Esophagus muscularis mucosa (tissue), 4 donors: ENCODE results near the gene KIAA0040. TPM values are rescaled to one million over a fixed set of nuclear protein-coding genes. Genes with fewer than 3 reads are reported as not detected.

Experiments used
- DNase-seq: peaks from one replicate; pipeline ENCODE4 v3.0.0-alpha.2; 2017; ENCODE audit errors: extremely low spot score
- H3K27ac ChIP-seq, 4 donors: fragments of 200-600 bp; sonication (generic); replicated peaks in 1 of 4; 1 replicate in 3 of 4; 2 replicates in 1 of 4; pipeline ENCODE4 v1.5.1; 2016 to 2019; ENCODE audit warnings: mild to moderate bottlenecking in 1 of 4
- H3K27me3 ChIP-seq, 4 donors: fragments of 200-600 bp; sonication (generic); one replicate each; pipeline versions ENCODE4 v1.5.1 to v1.6.0; 2016 to 2019
- H3K36me3 ChIP-seq, 4 donors: fragments of 200-600 bp; sonication (generic); one replicate each; pipeline ENCODE4 v1.5.1; 2016 to 2019
- H3K4me1 ChIP-seq, 4 donors: fragments of 200-600 bp; sonication (generic); one replicate each; pipeline ENCODE4 v1.5.1; 2016 to 2019
- H3K4me3 ChIP-seq, 4 donors: fragments of 200-600 bp; sonication (generic); 1 replicate in 2 of 4; 2 replicates in 2 of 4; pipeline ENCODE4 v1.5.1; 2016 to 2019; ENCODE audit warnings: mild to moderate bottlenecking in 4 of 4, moderate library complexity in 1 of 4
- H3K9me3 ChIP-seq, 4 donors: fragments of 200-600 bp; sonication (generic); 1 replicate in 3 of 4; 2 replicates in 1 of 4; pipeline ENCODE4 v1.5.1; 2016 to 2019
- EP300 ChIP-seq: sonication (generic); formaldehyde crosslinking; IDR thresholded peaks from one replicate; pipeline ENCODE4 v1.6.1; 2017; ENCODE audit warnings: antibody characterized with exemption
- POLR2A ChIP-seq: fragments of 450-650 bp; IDR thresholded peaks from one replicate; pipeline ENCODE4 v1.6.1; 2017; ENCODE audit warnings: antibody characterized with exemption, moderate library complexity, mild to moderate bottlenecking, low read depth
- POLR2AphosphoS5 ChIP-seq, 2 donors: sonication (generic); formaldehyde crosslinking; IDR thresholded peaks; one replicate each; pipeline ENCODE4 v1.6.1; 2017; ENCODE audit warnings: antibody characterized with exemption in 2 of 2
- WGBS: methylation state at CpG from one replicate; pipeline ENCODE4 v1.1.5; 2018; 5-methylcytosine and 5-hydroxymethylcytosine counted together
- intact Hi-C: fragments of 100-400 bp; cut with DNase I; formaldehyde crosslinking; loops from one replicate; pipeline ENCODE4 v1.15.1; 2023
- total RNA-seq, 4 donors: library from RNA; depleted of rRNA; stranded (reverse); fragments of >200 nt; gene quantifications; one replicate each; pipeline versions ENCODE4 v1.1.0 to v1.2.1, GENCODE V29; 2016
- TF ChIP-seq, protein P1 (sequence below), 3 experiments: fragments of 200-600 bp in 2 of 3; fragments of 450-650 bp in 1 of 3; sonication (generic) in 2 of 3; IDR thresholded peaks; one replicate each; pipeline ENCODE4 v1.5.1; 2017 to 2019; ENCODE audit warnings: antibody characterized with exemption in 3 of 3, mild to moderate bottlenecking in 2 of 3, moderate library complexity in 1 of 3

Gene KIAA0040
- total RNA-seq, 4 donors from 2014 or later: 37.0 to 109 (median 45.1) TPM

DNA sequence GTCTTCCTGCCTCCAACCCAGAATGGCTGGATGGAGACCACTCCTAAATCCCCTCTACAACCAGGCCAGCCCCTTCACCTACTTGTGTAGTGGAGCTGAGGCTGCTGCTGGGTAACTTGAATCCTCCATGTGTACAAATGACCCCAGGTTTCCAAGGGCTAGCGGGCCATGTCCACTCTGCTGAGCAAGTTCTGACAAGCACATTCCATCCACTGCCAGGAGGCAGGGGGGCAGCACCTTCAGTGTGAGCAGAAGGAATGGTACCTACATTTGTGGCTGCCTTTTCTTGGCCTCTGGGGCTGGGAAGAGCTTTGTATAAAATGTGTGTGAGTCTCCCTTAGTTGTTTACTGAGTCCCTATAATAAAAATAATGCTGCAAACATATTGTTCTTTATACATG is 14.5 kb downstream of the KIAA0040 start:
- H3K27ac ChIP-seq: no peak overlapping the region
- WGBS: 100% methylated on average over 1 of the region's 1 CpG
- H3K4me3 ChIP-seq: no peak overlapping the region
- TF ChIP-seq POLR2AphosphoS5 (IDR thresholded peaks at IDR 0.05): no peak
- TF ChIP-seq, protein P1, sequence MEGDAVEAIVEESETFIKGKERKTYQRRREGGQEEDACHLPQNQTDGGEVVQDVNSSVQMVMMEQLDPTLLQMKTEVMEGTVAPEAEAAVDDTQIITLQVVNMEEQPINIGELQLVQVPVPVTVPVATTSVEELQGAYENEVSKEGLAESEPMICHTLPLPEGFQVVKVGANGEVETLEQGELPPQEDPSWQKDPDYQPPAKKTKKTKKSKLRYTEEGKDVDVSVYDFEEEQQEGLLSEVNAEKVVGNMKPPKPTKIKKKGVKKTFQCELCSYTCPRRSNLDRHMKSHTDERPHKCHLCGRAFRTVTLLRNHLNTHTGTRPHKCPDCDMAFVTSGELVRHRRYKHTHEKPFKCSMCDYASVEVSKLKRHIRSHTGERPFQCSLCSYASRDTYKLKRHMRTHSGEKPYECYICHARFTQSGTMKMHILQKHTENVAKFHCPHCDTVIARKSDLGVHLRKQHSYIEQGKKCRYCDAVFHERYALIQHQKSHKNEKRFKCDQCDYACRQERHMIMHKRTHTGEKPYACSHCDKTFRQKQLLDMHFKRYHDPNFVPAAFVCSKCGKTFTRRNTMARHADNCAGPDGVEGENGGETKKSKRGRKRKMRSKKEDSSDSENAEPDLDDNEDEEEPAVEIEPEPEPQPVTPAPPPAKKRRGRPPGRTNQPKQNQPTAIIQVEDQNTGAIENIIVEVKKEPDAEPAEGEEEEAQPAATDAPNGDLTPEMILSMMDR (IDR thresholded peaks at IDR 0.05): no peak
- TF ChIP-seq EP300: no peak
- no peak for TF ChIP-seq POLR2A
- H3K36me3 ChIP-seq: peaks cover 0 to 43% (median 21%) of the 10 kb centered on the region in 4 donors
- no peak for DNase-seq
- H3K27me3 ChIP-seq: no peaks in the 10 kb centered on the region
- H3K4me1 ChIP-seq: peaks cover 7 to 25% (median 19%) of the 10 kb centered on the region in 4 donors
- H3K9me3 ChIP-seq: no peaks in the 10 kb centered on the region
- intact Hi-C loops: no loop called here

DNA sequence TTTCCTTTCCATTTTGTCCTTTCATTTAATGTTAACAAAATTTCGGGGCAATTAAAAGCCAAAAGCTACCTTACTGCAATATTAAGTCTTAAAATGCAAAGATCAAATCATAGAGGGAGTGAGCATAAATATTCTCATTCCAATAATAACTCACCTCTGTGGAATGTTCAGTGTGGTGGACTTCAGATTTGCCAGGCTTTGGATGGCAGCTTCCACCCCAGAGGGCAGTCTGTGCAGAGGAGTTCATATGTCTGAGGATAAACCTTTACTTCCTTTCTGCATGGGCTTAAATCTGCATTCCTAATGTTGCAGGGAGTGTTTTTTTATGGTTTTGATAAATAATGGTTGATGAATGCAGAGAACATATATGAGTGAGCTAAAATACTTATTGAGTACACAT is 16.3 kb downstream of the KIAA0040 start:
- Histone ChIP-seq H3K36me3 (peaks cover 0 to 54% (median 23%) of the 10 kb centered on the region in 4 donors), H3K27me3 (no peaks in the 10 kb centered on the region), H3K4me1 (peaks cover 11 to 25% (median 16%) of the 10 kb centered on the region in 4 donors), H3K4me3 (no peak overlapping the region), H3K9me3 (no peaks in the 10 kb centered on the region), H3K27ac (no peak overlapping the region)
- intact Hi-C loops: no loop called here
- DNase-seq: no peak
- 88% methylated on average over 1 of the region's 1 CpG for WGBS
- TF ChIP-seq POLR2AphosphoS5 (IDR thresholded peaks at IDR 0.05): no peak
- TF ChIP-seq, protein P1 (IDR thresholded peaks at IDR 0.05): no peak
- TF ChIP-seq EP300: no peak
- no peak for TF ChIP-seq POLR2A

DNA sequence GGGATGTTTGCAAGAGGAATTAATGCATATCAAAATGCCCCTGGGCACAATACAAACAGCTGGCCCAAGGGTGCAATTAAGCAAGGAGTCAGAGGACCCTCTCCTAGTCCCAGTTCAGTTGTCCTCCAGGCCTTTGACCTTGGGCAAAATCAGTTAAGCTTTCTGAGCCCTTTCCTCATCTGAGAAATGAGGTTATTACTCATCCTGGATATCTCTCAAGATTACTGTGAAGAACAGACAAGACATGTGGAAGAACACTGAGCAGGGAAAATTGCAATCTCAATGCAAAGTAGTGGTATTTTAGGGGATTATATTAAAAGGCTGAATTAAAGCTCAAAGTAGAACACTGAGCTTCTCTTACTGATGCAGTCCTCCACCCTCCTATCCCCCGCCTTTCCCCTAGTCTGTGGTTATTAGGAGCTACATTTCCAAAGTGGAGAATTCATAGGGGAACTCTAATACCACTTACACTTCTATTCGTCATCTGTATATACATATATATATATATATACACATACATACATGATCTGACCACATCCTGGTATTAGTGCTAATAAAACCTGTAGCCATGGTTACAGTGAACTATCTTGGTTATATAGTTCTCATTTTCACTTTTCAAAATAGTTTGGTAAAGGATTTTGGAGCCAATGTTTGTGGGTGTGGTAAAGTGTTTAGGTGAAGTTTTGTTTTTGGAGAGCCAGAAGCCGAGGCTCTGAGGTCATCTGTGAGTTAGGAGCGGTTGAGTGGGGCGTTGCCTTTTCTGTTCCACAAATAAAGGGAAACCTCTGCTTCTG is 18.1 kb downstream of the KIAA0040 start:
- DNase-seq: no peak
- H3K4me3 ChIP-seq: no peak overlapping the region
- H3K36me3 ChIP-seq: peaks cover 0 to 57% (median 23%) of the 10 kb centered on the region in 4 donors
- peaks cover 7 to 23% (median 13%) of the 10 kb centered on the region in 4 donors for H3K4me1 ChIP-seq
- no peaks in the 10 kb centered on the region for H3K9me3 ChIP-seq
- intact Hi-C loops: no loop called here
- TF ChIP-seq POLR2AphosphoS5 (IDR thresholded peaks at IDR 0.05) (no peak), EP300 (no peak), POLR2A (no peak)
- TF ChIP-seq, protein P1 (IDR thresholded peaks at IDR 0.05): no peak
- H3K27ac ChIP-seq: no peak overlapping the region
- 62% methylated on average over 5 of the region's 5 CpGs for WGBS
- no peaks in the 10 kb centered on the region for H3K27me3 ChIP-seq

DNA sequence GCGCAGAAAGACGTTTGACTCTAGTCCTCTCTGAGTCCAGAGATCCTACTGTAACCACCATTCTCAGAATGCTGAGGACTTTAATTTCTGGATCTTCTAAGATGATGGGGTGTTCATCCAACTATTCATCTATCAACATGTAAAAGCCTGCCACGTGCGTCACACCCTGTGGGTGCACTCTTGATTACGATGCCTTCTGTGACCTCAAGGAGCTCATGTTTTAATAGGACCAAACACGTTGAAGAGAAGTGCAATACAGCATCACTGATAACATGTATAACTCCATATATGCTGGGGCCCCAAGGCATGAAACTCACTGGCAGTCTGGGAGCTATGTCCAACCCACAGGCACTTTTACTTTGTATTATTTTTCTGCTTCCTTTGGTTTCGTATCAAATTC is 19.0 kb downstream of the KIAA0040 start:
- no peaks in the 10 kb centered on the region for H3K9me3 ChIP-seq
- H3K27me3 ChIP-seq: no peaks in the 10 kb centered on the region
- H3K27ac ChIP-seq: no peak overlapping the region
- no peak for DNase-seq
- WGBS: 90% methylated on average over 7 of the region's 7 CpGs
- intact Hi-C loops: no loop called here
- no peak for TF ChIP-seq POLR2AphosphoS5 (IDR thresholded peaks at IDR 0.05)
- TF ChIP-seq, protein P1 (IDR thresholded peaks at IDR 0.05): no peak
- no peak for TF ChIP-seq POLR2A
- TF ChIP-seq EP300: no peak
- peaks cover 7 to 23% (median 12%) of the 10 kb centered on the region in 4 donors for H3K4me1 ChIP-seq
- no peak overlapping the region for H3K4me3 ChIP-seq
- peaks cover 0 to 55% (median 26%) of the 10 kb centered on the region in 4 donors for H3K36me3 ChIP-seq
